ENCODE measurements around the gene RBM5. TPM values are rescaled to one million over a fixed set of nuclear protein-coding genes. Genes with fewer than 3 reads are reported as not detected.
A peak's percentile ranks its signal among the peaks of the same experiment; 100 is the strongest.

The RBM5 gene
- total RNA-seq, 8 experiments from 2014 or later = 117 to 288 (median 144) TPM

DNA sequence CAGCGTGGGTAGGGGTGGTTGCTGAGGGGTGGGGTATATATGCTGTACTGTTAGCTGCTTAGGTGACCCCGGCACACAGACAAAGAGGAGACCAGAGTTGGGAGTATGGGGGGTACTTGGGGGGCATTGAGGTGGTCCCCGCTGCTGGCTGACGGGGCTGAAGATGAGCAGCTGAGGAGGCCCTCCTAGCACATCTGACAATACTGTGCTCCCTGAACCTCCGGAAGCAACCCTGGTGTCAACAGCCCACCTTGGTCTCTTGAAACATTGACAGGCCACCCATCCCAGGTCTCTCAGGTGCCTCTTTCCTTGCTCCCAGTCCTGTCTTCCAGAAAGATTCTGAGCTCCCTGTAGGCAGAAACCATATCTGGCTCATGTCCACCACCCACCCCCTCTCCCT is 47.2 kb downstream of the RBM5 start:
- ATAC-seq (replicated peaks in 6 of 8) = no peak
- in situ Hi-C loops (cut with MboI; ENCODE audit: low pct_unique_long_range_greater_than_20kb in 2 of 9, low sequenced_read_pairs in 9 of 9, unreplicated experiment in 9 of 9) = no loop called here
- WGBS, 10 experiments = 67% methylated on average over 1 of the region's 5 CpGs; no CpG with 5 or more reads in 9 of the 10 experiments
- Histone ChIP-seq H3K4me1 (replicated peaks in 1 of 2) (peaks cover 35 to 54% of the 10 kb centered on the region in 2 donors), H3K27ac (no peak overlapping the region), H3K4me3 (no peak overlapping the region)

- in situ Hi-C loops (cut with MboI; ENCODE audit: low pct_unique_long_range_greater_than_20kb in 2 of 9, low sequenced_read_pairs in 9 of 9, unreplicated experiment in 9 of 9) = no loop called here
- peak; percentile 7 to 89 (median 38) for ATAC-seq (replicated peaks in 6 of 8)
- no peak overlapping the region for H3K27ac ChIP-seq
These were observed 48.1 kb downstream of the RBM5 start for GRCh38 chr3:50136714-50137405.

GRCh38 chr3:50137531-50137930 is 48.8 kb downstream of the RBM5 start:
- no CpG with 5 or more reads among the region's 6 CpGs for WGBS, 10 experiments
- Histone ChIP-seq H3K27ac (no peak overlapping the region), H3K4me1 (replicated peaks in 1 of 2) (peaks cover 35 to 52% of the 10 kb centered on the region in 2 donors), H3K4me3 (no peak overlapping the region)
- in situ Hi-C loops (cut with MboI; ENCODE audit: low pct_unique_long_range_greater_than_20kb in 2 of 9, low sequenced_read_pairs in 9 of 9, unreplicated experiment in 9 of 9) = no loop called here
- ATAC-seq (replicated peaks in 6 of 8) = peak in 1 of 8 experiments; percentile 5

More at GRCh38 chr3:50136714-50137405, 48.1 kb downstream of the RBM5 start:
- Histone ChIP-seq H3K4me3 (no peak overlapping the region), H3K4me1 (replicated peaks in 1 of 2) (peaks cover 35 to 54% of the 10 kb centered on the region in 2 donors)
- WGBS, 10 experiments = 0% methylated on average over 2 of the region's 6 CpGs; no CpG with 5 or more reads in 9 of the 10 experiments

- H3K4me1 ChIP-seq (replicated peaks in 1 of 2) = peaks cover 35 to 42% of the 10 kb centered on the region in 2 donors
- in situ Hi-C loops (cut with MboI; ENCODE audit: low pct_unique_long_range_greater_than_20kb in 2 of 9, low sequenced_read_pairs in 9 of 9, unreplicated experiment in 9 of 9) = no loop called here
- WGBS, 10 experiments = no CpG with 5 or more reads among the region's 13 CpGs
- no peak overlapping the region for H3K4me3 ChIP-seq
- ATAC-seq (replicated peaks in 6 of 8) = peak in 7 of 8 experiments; percentile 17 to 61 (median 54)
- no peak overlapping the region for H3K27ac ChIP-seq
These were observed 49.8 kb downstream of the RBM5 start for GRCh38 chr3:50138266-50139200.

- ATAC-seq (replicated peaks in 6 of 8) = peak in 3 of 8 experiments; percentile 3 to 26 (median 13)
- Histone ChIP-seq H3K4me3 (no peak overlapping the region), H3K27ac (no peak overlapping the region), H3K4me1 (replicated peaks in 1 of 2) (peaks cover 35 to 37% of the 10 kb centered on the region in 2 donors)
- WGBS, 10 experiments = 40% methylated on average over 2 of the region's 6 CpGs; no CpG with 5 or more reads in 9 of the 10 experiments
- in situ Hi-C loops (cut with MboI; ENCODE audit: low pct_unique_long_range_greater_than_20kb in 2 of 9, low sequenced_read_pairs in 9 of 9, unreplicated experiment in 9 of 9) = no loop called here
These were observed 50.6 kb downstream of the RBM5 start for GRCh38 chr3:50139308-50139707.

DNA sequence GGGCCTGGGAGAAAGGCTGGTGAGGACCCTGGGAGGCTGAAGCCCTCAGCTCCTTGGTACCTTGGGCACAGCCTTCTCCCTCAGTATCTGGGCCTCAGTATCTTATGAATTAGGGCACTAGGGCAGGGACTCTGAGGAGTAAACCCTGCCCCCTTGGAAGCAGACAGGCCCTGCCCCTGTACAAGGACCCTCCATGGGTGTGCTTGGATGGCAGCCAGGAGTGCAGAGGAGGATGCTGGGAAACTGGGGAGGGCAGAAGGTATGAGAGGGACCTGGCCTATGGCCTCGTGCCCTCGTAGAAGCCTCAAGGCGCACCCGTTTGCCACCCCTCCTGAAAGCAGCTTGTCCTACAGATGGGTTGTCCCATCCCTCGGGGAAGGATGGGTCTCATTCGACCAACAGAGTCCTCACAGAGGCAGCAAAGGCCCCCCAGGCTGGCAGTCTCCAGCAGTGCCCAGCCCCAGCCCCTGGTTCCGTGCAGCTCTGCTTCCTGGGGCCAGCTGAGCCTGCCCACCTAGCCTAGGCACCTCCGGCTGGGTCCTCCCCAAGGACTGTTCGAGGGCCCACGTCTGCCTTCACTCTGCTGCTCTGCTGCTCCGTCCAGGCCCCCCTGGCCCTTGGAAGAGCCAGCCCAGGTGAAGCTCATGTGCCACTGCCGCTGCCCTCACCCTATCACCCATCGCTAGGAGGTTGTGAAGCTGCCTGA is 51.2 kb downstream of the RBM5 start:
- H3K27ac ChIP-seq = no peak overlapping the region
- peaks cover 35 to 36% of the 10 kb centered on the region in 2 donors for H3K4me1 ChIP-seq (replicated peaks in 1 of 2)
- peak in 2 of 8 experiments; percentile 5 to 9 for ATAC-seq (replicated peaks in 6 of 8)
- in situ Hi-C loops (cut with MboI; ENCODE audit: low pct_unique_long_range_greater_than_20kb in 2 of 9, low sequenced_read_pairs in 9 of 9, unreplicated experiment in 9 of 9) = no loop called here
- no peak overlapping the region for H3K4me3 ChIP-seq
- 54 to 100% (median 80%) methylated on average over 1 to 4 of the region's 13 CpGs; no CpG with 5 or more reads in 5 of the 10 experiments for WGBS, 10 experiments

DNA sequence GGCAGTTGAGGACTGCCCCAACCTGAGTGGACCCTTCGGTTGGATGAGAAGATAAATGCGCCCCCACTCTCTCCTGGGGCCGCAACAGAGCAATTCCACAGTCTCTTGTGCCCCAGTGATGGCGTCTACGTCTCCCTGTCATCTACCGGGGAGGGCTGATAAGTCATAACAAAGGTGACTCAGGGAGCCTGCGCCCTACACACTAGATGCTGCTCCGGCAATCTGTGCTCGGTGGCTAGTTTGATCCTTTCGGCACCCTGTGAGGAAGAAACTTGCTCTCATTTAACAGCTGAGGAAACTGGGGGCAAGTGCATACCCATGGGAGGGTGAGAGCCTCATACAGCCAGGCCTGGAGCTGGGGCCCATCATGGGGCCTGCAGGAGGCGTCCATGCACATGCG is 52.3 kb downstream of the RBM5 start:
- Histone ChIP-seq H3K4me1 (replicated peaks in 1 of 2) (peaks cover 35 to 36% of the 10 kb centered on the region in 2 donors), H3K27ac (no peak overlapping the region), H3K4me3 (no peak overlapping the region)
- 65 to 94% (median 80%) methylated on average over 1 to 6 of the region's 12 CpGs; no CpG with 5 or more reads in 5 of the 10 experiments for WGBS, 10 experiments
- in situ Hi-C loops (cut with MboI; ENCODE audit: low pct_unique_long_range_greater_than_20kb in 2 of 9, low sequenced_read_pairs in 9 of 9, unreplicated experiment in 9 of 9) = no loop called here
- ATAC-seq (replicated peaks in 6 of 8) = no peak

GRCh38 chr3:50146316-50146901 is 57.7 kb downstream of the RBM5 start:
- peak in 5 of 8 experiments; percentile 12 to 49 (median 21) for ATAC-seq (replicated peaks in 6 of 8)
- 20 to 100% (median 80%) methylated on average over 1 to 2 of the region's 3 CpGs; no CpG with 5 or more reads in 5 of the 10 experiments for WGBS, 10 experiments

GRCh38 chr3:50147016-50147415 is 58.3 kb downstream of the RBM5 start:
- in situ Hi-C loops (cut with MboI; ENCODE audit: low pct_unique_long_range_greater_than_20kb in 2 of 9, low sequenced_read_pairs in 9 of 9, unreplicated experiment in 9 of 9) = no loop called here
- Histone ChIP-seq H3K4me1 (replicated peaks in 1 of 2) (no peaks in the 10 kb centered on the region), H3K4me3 (no peak overlapping the region), H3K27ac (no peak overlapping the region)
- no peak for ATAC-seq (replicated peaks in 6 of 8)
- WGBS, 10 experiments = 40 to 95% (median 84%) methylated on average over 1 to 6 of the region's 7 CpGs; no CpG with 5 or more reads in 6 of the 10 experiments

More at GRCh38 chr3:50146316-50146901, 57.7 kb downstream of the RBM5 start:
- Histone ChIP-seq H3K4me3 (no peak overlapping the region), H3K4me1 (replicated peaks in 1 of 2) (no peaks in the 10 kb centered on the region), H3K27ac (no peak overlapping the region)
- in situ Hi-C loops (cut with MboI; ENCODE audit: low pct_unique_long_range_greater_than_20kb in 2 of 9, low sequenced_read_pairs in 9 of 9, unreplicated experiment in 9 of 9) = no loop called here

DNA sequence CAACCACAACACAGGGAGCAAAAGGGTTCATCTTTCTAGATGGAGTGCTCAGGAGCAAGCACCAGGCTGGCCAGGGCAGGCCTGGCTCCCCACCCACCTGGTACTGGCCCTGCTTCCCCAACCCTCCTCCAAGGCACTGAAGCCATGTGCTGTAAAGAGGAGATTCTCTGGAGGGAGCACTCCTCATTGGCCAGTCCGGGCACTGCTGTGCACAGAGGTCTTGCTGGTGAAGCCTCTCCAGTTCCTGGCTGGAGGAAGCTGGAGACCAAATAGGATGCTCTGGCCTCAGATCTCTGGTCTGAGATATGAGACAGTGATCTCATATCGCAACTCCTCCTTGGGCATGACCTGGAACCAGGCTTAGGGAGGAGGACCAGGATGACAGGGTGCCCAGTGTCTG is 58.7 kb downstream of the RBM5 start:
- no peak overlapping the region for H3K27ac ChIP-seq
- in situ Hi-C loops (cut with MboI; ENCODE audit: low pct_unique_long_range_greater_than_20kb in 2 of 9, low sequenced_read_pairs in 9 of 9, unreplicated experiment in 9 of 9) = no loop called here
- H3K4me1 ChIP-seq (replicated peaks in 1 of 2) = no peaks in the 10 kb centered on the region
- peak in 3 of 8 experiments; percentile 27 to 50 (median 40) for ATAC-seq (replicated peaks in 6 of 8)
- WGBS, 10 experiments = 0 to 100% (median 0%) methylated on average over 1 of the region's 2 CpGs; no CpG with 5 or more reads in 7 of the 10 experiments
- H3K4me3 ChIP-seq = no peak overlapping the region

- no peak overlapping the region for H3K4me3 ChIP-seq
- no peak overlapping the region for H3K27ac ChIP-seq
- 0 to 53% (median 10%) methylated on average over 1 to 4 of the region's 6 CpGs; no CpG with 5 or more reads in 6 of the 10 experiments for WGBS, 10 experiments
- no peaks in the 10 kb centered on the region for H3K4me1 ChIP-seq (replicated peaks in 1 of 2)
- in situ Hi-C loops (cut with MboI; ENCODE audit: low pct_unique_long_range_greater_than_20kb in 2 of 9, low sequenced_read_pairs in 9 of 9, unreplicated experiment in 9 of 9) = no loop called here
- peak in 4 of 8 experiments; percentile 17 to 97 (median 84) for ATAC-seq (replicated peaks in 6 of 8)
These were observed 59.1 kb downstream of the RBM5 start for GRCh38 chr3:50147861-50148260.

DNA sequence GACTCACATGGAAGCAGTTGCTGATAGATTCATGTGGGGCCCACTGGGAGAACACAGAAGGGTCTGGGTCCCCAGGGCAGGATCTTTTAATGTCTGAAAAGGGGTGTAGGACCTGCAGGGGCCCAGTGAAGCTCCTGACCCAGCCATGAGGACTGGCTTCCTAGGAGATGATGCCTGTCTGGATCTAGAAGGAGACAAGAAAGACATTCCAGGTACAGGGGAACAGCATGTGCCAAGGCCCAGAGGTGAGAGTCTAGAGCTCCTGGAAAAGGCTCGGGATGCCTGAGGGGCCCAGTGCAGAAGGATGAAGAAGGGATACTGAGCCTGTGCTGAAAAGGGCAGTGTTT is 61.7 kb downstream of the RBM5 start:
- no peak for ATAC-seq (replicated peaks in 6 of 8)
- WGBS, 10 experiments = 86 to 100% (median 91%) methylated on average over 1 of the region's 1 CpG; no CpG with 5 or more reads in 7 of the 10 experiments
- in situ Hi-C loops (cut with MboI; ENCODE audit: low pct_unique_long_range_greater_than_20kb in 2 of 9, low sequenced_read_pairs in 9 of 9, unreplicated experiment in 9 of 9) = no loop called here
- H3K4me3 ChIP-seq = no peak overlapping the region
- peaks cover 0 to 2% of the 10 kb centered on the region in 2 donors for H3K4me1 ChIP-seq (replicated peaks in 1 of 2)
- no peak overlapping the region for H3K27ac ChIP-seq
